Stimulated activated effector memory CD8-positive, alpha-beta T cell treated with anti-CD3 and anti-CD28 coated beads, Interleukin-12 subunit alpha, Interleukin-12 subunit beta, amount 100 ng/mL, for 72 hours (primary cell): ENCODE measurements around the gene ATG2A.

Experiments used
- ATAC-seq: fragments of 150-1000 bp; cut with Tn5 transposase; 2 replicates; pipeline ENCODE4 v1.10.0; 2021
- DNase-seq, 2 donors: peaks; one replicate each; pipeline ENCODE4 v3.0.0; 2021 to 2022; ENCODE audit warnings: low spot score in 2 of 2
- H3K27ac Mint-ChIP-seq: one replicate; pipeline ENCODE4 v1.8.0; 2022; ENCODE audit warnings: mild to moderate bottlenecking, mixed read lengths
- H3K36me3 Mint-ChIP-seq: one replicate; pipeline ENCODE4 v1.8.0; 2022; ENCODE audit warnings: mild to moderate bottlenecking, mixed read lengths
- H3K4me1 Mint-ChIP-seq: one replicate; pipeline ENCODE4 v1.8.0; 2022; ENCODE audit warnings: mixed read lengths
- H3K4me3 Mint-ChIP-seq: one replicate; pipeline ENCODE4 v1.8.0; 2022; ENCODE audit warnings: mild to moderate bottlenecking, mixed read lengths
- H3K9me3 Mint-ChIP-seq: one replicate; pipeline ENCODE4 v1.8.0; 2022; ENCODE audit warnings: mixed read lengths

The ATG2A gene

DNA sequence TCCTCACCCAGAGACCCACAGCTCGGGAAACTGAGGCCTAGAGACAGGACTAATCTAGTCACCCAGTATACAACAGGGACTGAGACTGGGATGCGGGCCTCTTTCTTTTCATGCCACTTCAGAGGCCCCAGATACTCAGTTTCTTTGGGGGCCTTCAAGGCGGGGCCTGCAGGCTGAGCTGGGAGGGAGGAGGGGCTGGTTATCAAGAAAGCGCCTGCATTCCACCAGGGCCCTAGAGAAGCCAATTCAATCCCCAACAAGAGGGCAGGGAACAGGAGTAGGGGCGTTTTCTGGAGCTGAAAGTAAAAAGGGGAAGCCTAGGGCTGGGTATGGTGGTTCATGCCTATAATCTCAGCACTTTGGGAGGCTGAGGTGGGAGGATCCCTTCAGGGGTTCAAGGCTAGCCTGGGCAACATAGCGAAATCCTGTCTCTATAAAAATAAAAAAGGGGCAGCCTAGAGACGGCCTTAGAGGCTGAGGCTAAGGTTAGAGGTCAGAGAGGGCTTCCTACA is 1.6 kb downstream of the ATG2A start:
- Mint-ChIP-seq H3K4me3 (peak overlapping the region; percentile 90), H3K4me1 (peaks cover 28% of the 10 kb centered on the region), H3K9me3 (no peaks in the 10 kb centered on the region), H3K36me3 (peaks cover 41% of the 10 kb centered on the region), H3K27ac (peak overlapping the region; percentile 97)
- no peak for DNase-seq
- no peak for ATAC-seq

DNA sequence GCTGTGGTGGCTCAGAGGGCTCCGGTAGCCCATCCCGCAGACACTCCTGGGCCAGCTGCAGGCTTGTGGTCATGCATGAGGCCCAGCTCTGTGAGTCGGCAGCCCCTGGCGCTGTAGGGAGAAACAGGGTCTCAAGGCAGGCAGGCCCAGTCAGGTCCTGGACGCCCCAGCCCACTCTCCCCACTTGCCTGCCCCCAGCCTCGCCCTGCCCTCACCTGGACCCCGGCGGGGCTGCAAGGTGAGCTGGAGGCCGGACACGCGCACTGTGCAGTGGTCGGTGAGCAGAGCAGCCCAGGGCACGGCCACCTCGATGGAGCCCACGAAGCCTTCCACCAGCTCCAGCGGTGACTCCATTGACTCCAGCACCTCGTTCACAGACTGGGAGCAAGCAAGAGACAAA is 2.9 kb downstream of the ATG2A start:
- Mint-ChIP-seq H3K27ac (peak overlapping the region; percentile 97), H3K9me3 (no peaks in the 10 kb centered on the region), H3K4me1 (peaks cover 28% of the 10 kb centered on the region), H3K4me3 (no peak overlapping the region), H3K36me3 (peaks cover 46% of the 10 kb centered on the region)
- ATAC-seq: no peak
- DNase-seq: no peak

DNA sequence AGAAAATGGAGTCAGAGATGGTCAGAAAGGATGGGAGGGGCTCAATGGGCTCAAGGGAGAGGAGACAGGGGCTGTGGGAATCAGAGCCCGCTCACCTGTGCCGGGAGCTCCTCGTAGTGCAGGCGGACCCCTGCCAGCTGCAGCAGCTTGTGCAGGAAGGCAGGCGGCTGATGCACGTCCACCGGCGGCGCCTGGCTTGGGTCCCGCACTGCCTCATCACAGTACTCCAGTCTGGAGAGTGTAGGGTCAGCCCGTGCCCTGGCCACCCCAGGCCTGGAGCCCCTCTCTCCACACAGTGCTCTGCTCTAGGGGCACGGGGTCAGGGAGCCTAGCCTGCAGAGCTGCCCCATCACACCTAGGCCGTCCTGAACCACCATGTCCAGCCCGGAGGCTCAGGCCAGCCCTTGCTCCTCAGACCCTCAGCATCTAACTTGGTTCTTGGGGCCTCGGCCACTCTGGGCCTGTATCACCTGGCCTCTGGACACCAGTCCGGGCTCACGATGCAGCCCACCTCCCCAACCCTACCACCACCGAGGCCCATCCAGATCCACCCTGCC is 3.8 kb downstream of the ATG2A start:
- no peak for DNase-seq
- Mint-ChIP-seq H3K9me3 (no peaks in the 10 kb centered on the region), H3K4me1 (peaks cover 28% of the 10 kb centered on the region), H3K4me3 (no peak overlapping the region), H3K36me3 (peaks cover 54% of the 10 kb centered on the region), H3K27ac (no peak overlapping the region)
- ATAC-seq: no peak

DNA sequence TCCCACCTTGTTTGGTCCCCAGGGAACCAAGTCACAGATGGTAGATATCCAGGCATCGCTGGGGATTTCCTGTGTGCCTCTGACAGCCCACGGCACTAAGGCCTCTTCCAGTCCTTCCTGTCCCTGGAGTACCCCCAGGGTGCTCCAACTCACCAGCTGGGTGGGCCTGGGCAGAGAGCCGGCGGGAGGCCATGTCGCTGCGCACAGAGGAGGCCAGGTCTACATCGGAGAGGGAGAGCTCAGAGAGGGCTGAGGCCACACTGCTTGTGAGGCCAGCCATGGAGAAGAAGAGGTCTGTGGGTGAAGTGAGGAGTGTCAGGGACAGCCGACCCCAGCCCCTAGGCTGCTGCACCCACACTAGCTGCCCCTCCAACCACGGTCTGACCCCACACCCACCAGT is 5.3 kb downstream of the ATG2A start:
- Mint-ChIP-seq H3K27ac (peak overlapping the region; percentile 81), H3K4me1 (peaks cover 20% of the 10 kb centered on the region), H3K9me3 (no peaks in the 10 kb centered on the region), H3K4me3 (no peak overlapping the region), H3K36me3 (peaks cover 51% of the 10 kb centered on the region)
- ATAC-seq (no peak), DNase-seq (no peak)

DNA sequence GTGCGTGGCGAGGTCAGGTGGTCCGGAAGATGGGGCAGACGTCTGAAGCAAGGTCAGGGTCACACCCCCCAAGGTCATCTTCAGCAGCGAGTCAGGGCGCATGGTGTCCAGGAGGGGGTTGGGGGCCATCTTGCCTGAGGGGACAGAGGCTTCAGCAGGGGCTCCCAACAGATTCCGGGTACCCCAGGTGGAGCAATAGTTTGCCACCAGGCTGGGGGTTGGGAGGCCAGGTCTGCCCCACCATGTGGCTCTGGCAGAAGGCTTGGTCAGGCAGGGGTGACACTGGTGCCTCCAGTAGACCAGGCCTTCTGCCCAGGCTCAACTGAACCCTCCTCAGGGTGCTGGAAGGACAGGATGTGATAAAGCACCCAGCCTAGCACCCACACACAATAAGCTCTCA is 5.9 kb downstream of the ATG2A start:
- peaks cover 15% of the 10 kb centered on the region for H3K4me1 Mint-ChIP-seq
- H3K9me3 Mint-ChIP-seq: no peaks in the 10 kb centered on the region
- peak overlapping the region; percentile 81 for H3K27ac Mint-ChIP-seq
- no peak for ATAC-seq
- H3K36me3 Mint-ChIP-seq: peaks cover 51% of the 10 kb centered on the region
- no peak for DNase-seq
- no peak overlapping the region for H3K4me3 Mint-ChIP-seq

DNA sequence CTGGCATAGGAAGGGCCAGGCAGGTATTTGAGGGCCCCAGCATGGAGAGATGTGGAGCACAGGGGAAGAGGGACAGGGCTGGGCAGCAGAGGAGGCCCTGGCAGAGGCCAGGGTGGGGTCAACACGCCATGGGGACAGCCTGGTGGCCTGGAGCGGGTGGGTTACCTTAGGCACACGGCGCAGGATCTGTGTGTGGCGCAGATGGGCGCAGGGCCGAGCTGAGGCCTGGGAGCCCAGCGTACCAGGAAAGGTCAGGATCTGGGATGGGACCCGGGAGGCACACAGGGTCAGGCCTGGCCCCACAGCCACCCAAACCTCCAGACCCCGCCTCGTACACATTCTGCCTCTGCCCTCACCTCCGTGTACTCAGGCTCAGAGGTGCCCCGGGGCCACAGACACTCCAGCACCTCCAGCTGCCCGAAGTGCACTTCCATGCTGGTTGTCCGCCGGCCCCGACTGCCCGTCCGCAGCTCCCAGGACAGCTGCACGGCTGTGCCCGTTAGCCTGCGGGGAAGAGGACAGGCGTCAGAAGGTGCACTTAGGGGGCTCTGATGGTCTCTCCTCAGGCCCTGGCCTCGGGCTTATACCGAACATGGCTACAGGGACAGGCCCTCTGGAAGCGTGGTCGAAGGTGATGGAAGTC is 6.4 kb downstream of the ATG2A start:
- Mint-ChIP-seq H3K4me1 (peaks cover 10% of the 10 kb centered on the region), H3K27ac (peak overlapping the region; percentile 81), H3K4me3 (no peak overlapping the region), H3K9me3 (no peaks in the 10 kb centered on the region), H3K36me3 (peaks cover 51% of the 10 kb centered on the region)
- ATAC-seq (no peak), DNase-seq (no peak)

DNA sequence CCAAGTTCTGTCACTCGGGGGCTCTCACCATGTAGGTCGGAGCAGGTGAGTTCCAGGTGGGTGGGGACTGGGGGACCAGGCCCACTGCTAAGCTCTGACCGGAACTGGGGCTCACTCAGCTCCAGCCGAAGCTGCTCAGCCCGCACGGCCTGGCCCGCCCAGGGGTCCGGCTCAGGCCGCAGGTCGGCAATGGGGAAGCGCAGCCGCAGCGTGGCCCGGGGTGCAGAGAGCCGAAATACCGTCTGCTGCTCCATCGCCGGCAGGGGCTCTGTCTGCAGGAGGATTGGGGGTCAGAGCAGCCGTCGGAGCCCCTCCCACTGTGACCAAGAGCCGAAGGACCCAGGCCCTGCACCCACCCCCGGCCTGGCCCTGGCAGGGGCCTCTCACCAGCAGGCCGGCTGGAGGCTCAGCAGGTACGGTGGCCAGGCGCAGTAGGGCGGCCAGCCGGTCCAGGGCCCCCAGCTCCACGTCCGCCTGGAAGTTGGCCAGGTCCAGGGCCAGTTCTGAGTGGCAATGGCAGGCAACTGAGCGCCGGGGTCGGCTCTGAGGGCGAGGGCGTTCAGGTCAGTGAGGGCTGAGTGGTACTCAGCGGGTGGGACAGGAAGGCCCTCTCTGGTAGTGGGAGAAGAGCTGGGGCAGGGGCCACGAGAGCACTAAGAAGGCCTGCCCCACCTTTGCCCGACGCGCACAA is 7.2 kb downstream of the ATG2A start:
- no peak overlapping the region for H3K4me3 Mint-ChIP-seq
- no peak overlapping the region for H3K27ac Mint-ChIP-seq
- ATAC-seq (no peak), DNase-seq (no peak)
- peaks cover 55% of the 10 kb centered on the region for H3K36me3 Mint-ChIP-seq
- no peaks in the 10 kb centered on the region for H3K9me3 Mint-ChIP-seq
- H3K4me1 Mint-ChIP-seq: peaks cover 4% of the 10 kb centered on the region

DNA sequence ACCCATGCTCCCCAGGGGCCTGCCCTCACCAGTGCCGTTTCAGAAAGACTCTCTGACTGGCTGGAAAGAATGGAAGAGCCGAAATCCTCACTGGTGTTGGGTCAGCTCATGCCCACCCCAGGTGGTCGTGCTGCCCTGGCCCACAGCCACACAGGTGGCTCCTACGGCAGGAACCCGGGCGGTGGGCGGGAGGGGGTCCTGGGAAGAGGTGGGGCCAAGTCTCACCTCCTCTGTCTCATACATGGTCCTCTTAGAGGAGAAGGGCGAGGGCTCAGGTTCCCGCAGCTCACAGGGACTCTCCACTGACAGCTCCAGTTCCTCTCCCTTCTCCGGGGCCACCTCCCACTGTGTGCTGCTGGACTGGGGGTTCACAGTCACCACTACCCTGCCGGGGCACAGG is 8.2 kb downstream of the ATG2A start:
- Mint-ChIP-seq H3K4me1 (peaks cover 4% of the 10 kb centered on the region), H3K4me3 (no peak overlapping the region), H3K36me3 (peaks cover 64% of the 10 kb centered on the region), H3K9me3 (no peaks in the 10 kb centered on the region), H3K27ac (no peak overlapping the region)
- DNase-seq: no peak
- ATAC-seq: no peak

DNA sequence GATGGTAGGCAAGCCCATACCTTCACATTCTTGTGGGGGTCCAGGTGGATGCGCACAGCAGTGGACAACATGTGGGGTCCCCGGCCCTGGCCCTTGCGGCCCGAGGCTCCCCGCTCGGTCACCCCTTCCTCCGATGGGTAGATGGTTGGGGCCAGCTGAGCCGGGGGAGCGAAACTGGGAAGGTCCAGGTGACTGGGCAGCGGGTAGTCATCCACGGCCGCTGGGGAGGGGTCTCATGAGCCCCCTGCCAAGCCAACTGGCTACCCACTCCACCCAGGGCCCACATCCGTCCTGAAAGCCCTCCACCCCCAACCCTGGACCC is 10.7 kb downstream of the ATG2A start:
- H3K9me3 Mint-ChIP-seq: no peaks in the 10 kb centered on the region
- peaks cover 8% of the 10 kb centered on the region for H3K4me1 Mint-ChIP-seq
- no peak for ATAC-seq
- no peak for DNase-seq
- no peak overlapping the region for H3K4me3 Mint-ChIP-seq
- peaks cover 54% of the 10 kb centered on the region for H3K36me3 Mint-ChIP-seq
- no peak overlapping the region for H3K27ac Mint-ChIP-seq

DNA sequence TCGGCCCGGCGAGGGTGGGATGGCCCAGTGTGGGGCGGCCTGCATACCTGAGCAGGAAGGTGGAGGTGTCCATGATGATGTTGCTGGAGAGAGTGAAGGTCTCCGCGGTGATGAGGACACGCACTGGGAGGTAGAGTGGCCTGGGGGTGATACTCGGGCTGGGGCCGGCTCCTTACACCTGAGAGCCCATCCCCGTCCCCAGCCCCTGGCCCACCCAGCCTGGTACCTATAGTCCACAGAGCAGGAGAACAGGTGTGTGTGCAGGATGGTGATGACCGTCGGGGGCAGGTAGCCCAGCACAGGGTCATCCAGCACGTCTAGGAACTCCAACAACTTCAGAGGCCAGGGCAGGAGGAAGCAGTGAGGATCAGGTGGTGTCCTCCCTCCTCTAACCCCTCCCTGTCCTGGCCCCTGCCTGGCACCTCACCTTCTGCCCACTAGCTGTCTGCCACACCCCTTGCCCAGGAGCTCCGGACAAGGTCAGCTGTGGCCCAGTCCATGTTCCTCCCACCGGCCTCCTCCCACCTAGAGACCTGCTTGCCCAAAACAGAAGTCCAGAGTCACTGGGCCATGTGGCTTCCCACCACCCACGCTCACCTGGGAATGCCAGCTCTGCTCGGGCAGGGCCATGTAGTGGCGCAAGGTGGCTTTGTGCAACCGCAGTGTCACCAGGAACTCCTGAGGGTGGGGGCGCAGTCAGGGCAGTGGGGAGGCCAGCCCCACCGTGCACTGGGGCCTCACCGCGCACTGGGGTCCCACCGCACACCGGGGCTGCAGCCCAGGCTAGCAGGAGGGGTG is 11.3 kb downstream of the ATG2A start:
- Mint-ChIP-seq H3K27ac (no peak overlapping the region), H3K4me1 (peaks cover 8% of the 10 kb centered on the region), H3K4me3 (no peak overlapping the region), H3K9me3 (no peaks in the 10 kb centered on the region), H3K36me3 (peaks cover 54% of the 10 kb centered on the region)
- DNase-seq: no peak
- ATAC-seq: no peak

DNA sequence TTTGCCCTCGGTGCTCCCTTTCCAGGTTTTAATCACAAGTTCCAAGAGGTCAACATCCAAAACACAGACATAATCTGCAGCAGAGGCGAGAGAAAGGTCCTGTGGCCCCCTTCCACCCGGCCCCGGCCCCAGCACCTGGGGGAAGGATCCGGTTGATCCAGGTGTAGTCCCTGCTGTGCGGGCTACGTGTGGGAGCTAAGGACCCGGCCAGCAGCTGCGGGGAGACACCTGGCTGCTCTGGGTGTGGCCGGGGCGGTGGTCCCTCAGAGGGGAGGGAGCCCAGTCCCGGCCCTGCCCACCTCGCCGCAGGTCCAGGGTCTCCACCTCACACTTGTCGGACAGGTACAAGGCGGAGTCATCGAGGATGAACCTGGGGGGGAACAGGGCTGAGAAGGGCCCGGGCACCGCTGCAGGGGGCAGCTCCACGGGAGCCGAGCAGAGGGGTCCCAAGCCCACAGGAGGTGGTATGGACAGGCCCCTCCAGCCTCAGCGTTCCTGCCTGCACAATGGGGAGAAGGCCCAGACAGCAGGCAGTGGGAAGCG is 13.6 kb downstream of the ATG2A start:
- H3K4me1 Mint-ChIP-seq: peaks cover 15% of the 10 kb centered on the region
- ATAC-seq (no peak), DNase-seq (no peak)
- H3K4me3 Mint-ChIP-seq: no peak overlapping the region
- no peaks in the 10 kb centered on the region for H3K9me3 Mint-ChIP-seq
- H3K36me3 Mint-ChIP-seq: peaks cover 58% of the 10 kb centered on the region
- no peak overlapping the region for H3K27ac Mint-ChIP-seq

DNA sequence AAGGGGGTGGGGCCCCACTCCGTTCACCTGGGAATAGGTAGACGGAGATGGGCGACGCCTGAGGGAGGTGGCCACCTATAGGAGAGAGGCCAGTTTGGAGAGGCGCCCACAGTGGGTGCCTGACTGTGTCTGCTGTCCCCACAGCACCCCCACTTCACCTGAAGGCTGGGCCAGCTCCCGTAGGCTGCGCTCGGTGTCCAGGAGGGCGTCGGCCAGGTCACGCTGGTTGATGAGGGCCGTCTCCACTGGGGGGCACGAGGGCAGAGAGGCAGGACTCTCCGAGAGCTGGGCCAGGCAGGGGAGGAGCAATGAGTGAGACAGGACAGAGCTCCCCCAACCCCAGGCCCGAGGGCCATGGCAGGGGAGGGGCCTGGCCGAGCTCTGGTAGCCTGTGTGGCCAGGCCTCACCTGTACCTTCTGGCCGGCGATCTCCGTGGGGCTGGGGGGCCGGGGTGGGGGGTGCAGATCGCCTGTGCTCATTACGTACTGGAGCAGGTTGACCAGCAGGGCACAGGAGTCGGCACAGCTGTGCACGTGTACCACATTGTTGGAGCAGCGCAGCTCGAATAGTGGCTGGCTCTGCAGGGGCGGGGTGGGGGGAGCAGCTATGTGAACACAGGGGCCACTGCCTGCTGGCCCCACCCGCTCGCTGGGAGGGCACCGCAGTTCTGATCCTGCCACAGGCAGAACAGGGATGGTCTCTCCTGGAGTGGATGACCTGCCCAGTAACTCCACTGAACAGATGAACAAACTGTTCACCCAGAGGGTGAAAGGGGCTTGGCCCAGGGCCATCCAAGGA is 14.7 kb downstream of the ATG2A start:
- DNase-seq (no peak), ATAC-seq (no peak)
- H3K36me3 Mint-ChIP-seq: peaks cover 52% of the 10 kb centered on the region
- no peak overlapping the region for H3K4me3 Mint-ChIP-seq
- H3K4me1 Mint-ChIP-seq: peaks cover 15% of the 10 kb centered on the region
- peak overlapping the region; percentile 62 for H3K27ac Mint-ChIP-seq
- H3K9me3 Mint-ChIP-seq: no peaks in the 10 kb centered on the region

DNA sequence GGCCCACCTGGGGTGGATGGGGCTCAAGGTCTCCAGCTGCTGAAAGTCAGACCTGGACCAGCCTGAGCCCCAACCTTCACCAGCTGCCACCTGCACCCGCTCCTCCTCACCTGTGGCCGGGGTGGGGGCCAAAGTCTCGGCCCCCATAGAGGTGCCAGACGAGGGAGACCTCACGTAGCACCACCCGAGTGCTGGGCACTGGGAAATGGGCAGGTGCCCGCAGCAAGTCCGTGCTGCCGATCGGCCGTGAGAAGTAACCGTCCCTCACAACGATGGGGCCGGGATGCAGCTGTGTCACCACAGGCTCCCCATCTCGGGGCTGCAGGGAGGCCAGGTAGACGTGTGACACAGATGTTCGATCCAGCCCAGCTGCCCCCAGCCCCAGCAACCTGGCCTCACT is 16.2 kb downstream of the ATG2A start:
- no peak overlapping the region for H3K27ac Mint-ChIP-seq
- DNase-seq (no peak), ATAC-seq (no peak)
- no peaks in the 10 kb centered on the region for H3K9me3 Mint-ChIP-seq
- H3K4me3 Mint-ChIP-seq: no peak overlapping the region
- peaks cover 61% of the 10 kb centered on the region for H3K36me3 Mint-ChIP-seq
- H3K4me1 Mint-ChIP-seq: peaks cover 15% of the 10 kb centered on the region

DNA sequence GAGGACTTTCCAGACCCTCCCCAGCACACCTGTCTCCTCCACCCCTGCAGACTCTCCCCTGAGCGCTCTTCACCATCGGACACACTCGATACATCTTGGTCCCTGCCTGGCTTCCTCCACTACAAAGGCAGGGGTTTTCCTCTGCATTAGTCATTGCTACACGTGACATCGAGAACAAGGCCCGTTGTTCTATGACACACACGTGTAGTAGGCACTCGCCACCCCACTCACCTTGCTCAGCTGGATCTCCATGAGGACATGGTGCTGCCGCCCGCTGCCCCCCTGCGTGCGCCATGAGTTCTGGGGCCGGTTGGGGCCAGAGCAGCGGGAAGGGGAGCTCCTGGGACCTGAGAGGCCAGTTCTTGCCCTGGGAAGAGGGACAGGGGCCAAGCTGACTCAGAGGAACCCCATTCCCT is 16.7 kb downstream of the ATG2A start:
- H3K36me3 Mint-ChIP-seq: peaks cover 66% of the 10 kb centered on the region
- H3K27ac Mint-ChIP-seq: peak overlapping the region; percentile 23
- peaks cover 15% of the 10 kb centered on the region for H3K4me1 Mint-ChIP-seq
- peak overlapping the region; percentile 11 for H3K4me3 Mint-ChIP-seq
- no peaks in the 10 kb centered on the region for H3K9me3 Mint-ChIP-seq
- ATAC-seq (peak; percentile 98), DNase-seq (no peak)

DNA sequence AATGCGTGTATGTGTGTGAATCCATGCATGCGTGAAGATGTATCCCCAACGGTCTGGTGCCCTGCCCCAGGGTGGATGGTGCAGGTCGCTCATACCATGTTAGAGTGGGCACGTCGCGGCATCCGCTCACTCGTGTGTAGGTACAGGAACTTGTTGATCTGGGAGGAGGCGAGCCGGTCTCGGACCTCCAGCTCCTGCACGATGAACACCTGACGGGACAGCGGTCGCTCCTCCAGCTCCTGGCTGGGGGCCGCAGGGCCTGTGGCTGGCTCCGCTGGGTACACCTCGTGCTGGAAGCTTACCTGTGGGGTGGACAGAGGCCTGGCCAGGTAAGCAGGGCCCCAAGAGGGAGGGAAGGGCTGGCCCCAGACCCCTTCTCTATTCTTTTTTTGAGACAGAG is 18.5 kb downstream of the ATG2A start:
- DNase-seq: no peak
- H3K9me3 Mint-ChIP-seq: no peaks in the 10 kb centered on the region
- no peak overlapping the region for H3K4me3 Mint-ChIP-seq
- ATAC-seq: no peak
- H3K27ac Mint-ChIP-seq: peak overlapping the region; percentile 40
- H3K36me3 Mint-ChIP-seq: peaks cover 57% of the 10 kb centered on the region
- H3K4me1 Mint-ChIP-seq: peaks cover 15% of the 10 kb centered on the region
